Kidney glomerular epithelial cell (primary cell): ENCODE measurements around the gene CCDC124.

Source experiments
- DNase-seq: peaks from one replicate; lab custom pipeline; 2025; lab: John Stamatoyannopoulos, UW

The CCDC124 gene

DNA sequence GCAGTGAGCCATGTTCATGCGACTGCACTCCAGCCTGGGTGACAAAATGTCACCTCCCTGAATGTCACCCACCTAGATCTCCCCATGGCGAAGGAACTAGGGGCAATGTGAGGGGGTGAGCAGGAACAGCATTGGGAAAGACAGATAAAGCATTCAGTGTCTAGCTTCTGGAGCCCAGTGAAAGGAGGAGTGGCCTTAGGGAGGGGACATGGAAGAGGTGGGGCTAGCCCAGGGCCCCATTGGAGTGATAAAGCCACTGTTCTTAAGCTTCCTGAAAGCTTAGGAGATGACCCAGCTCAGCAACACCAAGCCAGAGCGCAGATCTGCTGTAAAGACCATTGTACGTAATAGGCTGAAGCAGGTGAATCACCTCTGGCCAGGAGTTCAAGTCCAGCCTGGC is 21.1 kb downstream of the CCDC124 start:
- no peak for DNase-seq

DNA sequence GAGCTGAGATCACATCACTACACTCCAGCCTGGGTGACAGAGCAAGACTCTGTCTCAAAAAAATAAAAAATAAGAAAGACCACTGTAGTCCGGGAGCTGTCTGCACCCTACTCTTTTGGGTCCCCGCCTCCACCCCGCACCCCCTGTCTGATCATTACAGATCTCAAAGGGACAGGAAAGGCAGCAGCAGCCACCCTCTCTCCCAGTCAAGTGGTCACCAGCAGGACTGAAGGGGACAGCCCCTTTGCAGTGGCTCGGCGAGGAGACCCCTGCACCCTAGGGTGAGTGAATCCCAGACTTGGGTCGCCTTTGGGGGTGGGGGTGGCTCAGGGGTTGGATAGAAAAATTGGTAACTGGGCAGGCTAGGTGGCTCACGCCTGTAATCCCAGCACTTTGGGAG is 21.6 kb downstream of the CCDC124 start:
- no peak for DNase-seq

DNA sequence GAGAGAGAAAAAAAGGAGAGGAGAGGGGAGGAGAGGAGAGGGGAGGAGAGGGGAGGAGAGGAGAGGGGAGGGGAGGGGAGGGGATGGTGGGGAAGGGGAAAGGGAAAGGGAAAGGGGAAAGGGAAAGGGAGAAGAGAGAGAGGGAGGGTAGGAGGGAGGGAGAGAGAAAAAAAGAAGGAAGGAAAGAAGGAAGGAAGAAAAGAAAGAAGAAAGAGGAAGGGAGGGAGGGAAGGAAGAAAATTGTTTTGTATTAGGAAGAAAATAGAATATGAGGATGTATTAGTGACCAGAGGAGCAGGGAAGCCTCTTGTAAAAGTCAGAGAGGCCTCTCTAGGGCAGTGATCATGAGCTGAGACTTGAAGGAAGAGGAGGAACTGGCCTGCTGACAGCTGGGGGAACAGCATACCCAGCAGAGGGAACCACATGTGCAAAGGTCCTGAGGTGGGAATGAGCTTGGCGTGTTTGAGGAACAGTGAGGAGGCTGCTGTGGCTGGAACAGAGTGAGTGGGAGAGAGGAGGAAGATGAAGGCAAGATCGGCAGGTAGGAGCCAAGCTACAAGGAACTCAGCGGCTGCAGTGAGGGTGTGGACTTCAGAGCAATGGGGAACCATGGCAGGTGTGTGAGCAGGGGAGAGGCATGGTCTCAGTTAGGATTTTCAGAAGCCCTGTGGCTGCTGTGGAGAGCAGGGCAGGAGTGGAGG is 24.5 kb downstream of the CCDC124 start:
- DNase-seq: no peak

DNA sequence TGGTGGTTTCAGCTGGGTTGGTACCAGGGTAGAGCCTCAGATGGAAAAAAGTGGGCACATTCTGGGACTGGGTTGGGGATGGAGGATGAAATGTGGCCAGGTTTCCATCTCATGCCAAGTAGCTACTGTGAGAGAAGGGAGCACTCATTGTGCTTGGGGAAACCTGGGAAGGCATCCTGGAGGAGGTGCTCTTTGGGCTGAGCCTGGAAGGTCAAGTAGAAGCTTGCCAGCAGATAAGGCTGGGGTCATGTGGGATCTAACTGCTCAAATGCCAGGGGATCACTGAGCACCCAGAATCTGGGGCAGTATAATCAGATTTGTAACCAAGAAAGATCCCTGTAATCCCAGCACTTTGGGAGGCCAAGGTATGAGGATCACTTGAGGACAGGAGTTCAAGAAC is 25.1 kb downstream of the CCDC124 start:
- DNase-seq: no peak

DNA sequence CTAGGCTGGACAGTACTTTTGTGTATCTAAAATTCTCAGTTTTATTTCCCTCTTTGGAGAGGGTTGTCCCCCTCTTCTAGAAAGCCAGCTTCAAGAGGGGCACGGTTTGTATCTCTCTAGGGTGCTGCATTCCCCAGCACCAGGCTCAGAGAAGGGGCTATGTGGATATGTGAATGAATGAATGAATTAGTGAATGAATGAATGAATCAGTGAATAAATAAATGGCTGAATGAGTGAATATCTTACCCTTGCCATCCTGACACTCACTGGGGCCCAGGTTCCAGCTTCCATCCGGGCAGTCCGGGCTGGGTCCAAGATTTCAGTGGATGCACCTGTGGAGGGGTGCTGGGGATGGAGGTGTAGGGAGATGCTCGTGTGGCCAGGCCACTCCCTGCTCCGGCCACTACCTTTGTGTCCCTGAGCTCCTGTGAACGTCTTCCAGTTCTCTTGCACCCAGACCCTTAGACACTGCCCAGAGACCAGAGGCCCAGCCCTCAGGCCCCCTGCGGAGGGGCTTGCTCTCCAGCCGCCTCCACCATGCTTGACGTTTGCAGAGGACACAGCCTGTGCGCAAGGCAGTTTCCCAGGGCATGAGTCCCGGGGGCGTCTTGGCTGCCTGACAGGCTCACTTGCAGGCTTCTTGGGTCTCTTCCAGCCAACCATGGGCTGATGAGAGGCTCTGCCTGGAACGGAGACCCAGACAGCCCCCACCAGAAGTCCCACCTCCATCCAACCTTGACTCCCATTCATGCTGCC is 31.3 kb downstream of the CCDC124 start:
- DNase-seq: no peak

DNA sequence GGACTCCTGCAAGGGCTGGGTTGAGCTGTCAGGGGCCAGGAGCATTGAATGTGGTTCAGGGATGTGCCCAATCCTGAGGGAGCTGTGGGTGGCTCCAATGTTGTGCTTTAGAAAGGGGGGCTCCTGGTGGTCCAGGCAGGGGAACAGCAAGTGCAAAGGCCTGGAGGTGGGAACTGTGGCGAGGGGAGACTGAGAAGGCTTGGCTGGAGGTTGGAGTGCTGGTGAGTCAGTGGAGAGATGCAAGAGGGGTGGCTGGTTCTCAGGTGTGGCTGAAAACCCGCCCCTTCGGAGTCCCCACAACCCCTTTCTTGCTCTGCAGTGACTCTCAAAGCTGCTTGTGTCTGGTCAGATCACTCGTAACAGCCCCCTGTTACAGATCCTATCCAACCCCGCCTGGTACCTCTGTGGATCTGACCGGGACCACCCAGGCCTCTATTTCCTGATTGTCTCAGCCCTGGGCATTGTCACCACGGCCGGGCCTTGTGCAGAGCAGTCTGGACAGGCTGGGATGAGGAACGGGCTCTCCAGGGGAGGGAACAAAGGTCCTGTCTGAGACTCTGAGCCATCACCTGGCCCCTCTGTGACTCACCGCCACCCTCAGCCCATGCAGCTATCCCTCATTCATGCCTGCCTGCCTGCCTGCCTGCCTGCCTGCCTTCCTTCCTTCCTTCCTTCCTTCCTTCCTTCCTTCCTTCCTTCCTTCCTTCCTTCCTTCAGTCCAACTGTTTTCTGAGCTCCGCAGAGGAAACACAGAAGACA is 32.7 kb downstream of the CCDC124 start:
- no peak for DNase-seq

DNA sequence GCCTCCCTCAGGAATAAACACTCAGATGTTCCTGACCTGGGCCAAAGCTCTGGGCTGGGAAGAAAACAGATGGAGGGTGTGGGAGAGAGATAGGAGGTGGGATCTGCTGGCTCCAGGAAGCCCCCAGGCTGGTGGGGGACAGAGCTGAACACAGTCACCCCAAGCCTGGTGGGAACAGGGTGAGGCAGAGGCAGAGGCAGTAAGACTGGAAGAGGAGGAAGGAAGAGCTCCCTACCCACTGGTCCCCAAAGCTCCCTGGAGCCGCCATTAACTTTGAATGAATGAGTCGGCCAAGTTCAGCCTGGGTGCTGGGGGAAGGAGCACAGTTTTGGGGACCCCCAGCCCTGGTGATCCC is 33.3 kb downstream of the CCDC124 start:
- DNase-seq: no peak

DNA sequence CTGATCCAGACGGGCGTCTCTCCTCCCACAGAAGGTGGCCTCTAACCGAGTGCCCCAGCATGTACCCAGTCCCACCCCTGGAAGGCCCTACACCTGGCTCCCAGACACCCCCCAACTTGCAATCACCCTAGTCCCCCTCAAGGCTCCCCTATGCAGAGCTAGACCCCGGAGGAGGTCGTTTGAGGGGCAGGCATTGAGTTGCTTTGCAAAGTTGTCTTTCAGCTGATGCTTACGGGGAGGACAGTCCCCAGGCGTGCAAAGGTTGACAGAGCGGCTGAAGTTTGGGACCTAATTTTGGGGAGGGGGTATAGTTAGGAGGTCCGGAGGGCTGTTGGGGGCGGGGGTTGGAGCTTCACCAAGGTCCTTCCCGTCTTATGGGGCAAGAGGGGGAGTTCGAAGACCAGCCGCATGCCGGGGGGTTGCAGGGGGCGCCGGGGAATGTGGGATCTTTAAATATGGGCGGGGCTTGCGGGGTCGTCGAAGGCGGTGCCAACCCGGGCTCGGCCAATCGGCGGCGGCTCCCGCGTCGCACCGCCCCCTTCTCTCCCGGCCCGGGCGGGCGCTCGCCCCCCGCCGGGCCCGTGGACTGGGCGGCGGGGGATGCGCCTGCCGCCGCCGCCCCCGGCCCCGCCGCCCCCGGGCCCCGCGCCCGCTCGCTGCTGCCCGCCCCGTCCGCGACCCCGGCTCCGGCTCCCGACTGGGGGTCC is 33.9 kb downstream of the CCDC124 start, which contains the start of gene KCNN1:
Gene KCNN1 (plus strand): TSS at position 558 of the 707 bp plus-strand sequence. CDS start 6,782 bp downstream, outside the sequence.
- DNase-seq: no peak

DNA sequence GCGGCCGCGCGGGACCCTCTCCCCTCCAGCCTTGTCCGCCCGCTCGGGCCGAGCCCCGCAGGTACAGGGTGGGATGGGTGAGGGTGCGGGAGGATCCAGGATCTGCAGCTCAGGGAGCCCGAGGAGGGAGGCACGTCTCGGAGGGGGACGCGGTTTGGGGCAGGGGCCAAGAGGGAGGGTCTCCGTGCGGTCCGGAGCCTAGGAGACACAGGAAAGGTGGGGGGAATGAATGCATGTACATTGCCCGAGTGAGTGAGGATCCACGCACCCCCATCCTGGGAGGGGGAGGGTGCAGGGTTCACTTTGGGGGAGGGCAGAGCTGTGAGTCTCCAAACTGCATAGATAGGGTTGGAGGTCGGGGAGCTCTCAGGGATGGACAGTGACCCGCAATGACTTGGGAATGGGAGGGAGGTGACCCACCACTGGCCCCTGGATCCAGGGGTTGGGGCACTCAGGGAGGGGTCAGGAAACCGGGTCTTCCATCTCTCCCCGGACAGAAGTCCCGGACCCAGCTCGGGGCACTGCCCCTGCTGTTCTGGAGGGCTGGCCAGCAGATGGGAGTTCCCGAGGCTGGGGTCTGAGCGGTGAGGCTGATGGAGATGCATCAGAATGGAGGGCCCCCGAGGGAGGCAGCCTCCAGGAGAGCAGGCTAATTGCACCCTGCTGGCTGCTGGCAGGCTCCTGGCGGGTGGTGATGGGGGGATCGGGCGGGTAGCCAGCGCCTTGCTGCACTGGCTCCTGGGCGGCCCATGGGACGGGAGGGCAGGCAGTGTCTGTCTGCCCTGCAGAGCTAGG is 34.6 kb downstream of the CCDC124 start:
- DNase-seq: no peak

DNA sequence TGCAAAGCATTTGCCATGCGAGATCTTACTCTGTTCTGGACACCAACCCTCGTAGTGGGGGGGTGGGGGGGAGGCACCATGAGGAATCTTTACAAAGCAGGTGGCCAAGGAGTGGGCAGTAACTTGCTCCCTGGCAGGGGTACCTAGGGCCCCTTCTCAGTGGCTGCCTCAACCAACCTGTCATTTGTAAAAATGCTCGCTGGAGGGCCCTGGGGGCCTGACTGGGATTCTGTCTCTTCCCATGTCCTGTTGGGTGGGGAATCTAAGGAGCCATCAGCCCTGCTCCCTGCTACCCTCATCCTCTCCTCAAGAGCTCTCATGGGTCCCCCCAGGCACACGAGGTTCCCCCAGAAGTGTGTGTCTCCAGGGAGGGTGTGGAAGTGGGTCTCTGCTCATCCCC is 35.5 kb downstream of the CCDC124 start:
- DNase-seq: no peak

DNA sequence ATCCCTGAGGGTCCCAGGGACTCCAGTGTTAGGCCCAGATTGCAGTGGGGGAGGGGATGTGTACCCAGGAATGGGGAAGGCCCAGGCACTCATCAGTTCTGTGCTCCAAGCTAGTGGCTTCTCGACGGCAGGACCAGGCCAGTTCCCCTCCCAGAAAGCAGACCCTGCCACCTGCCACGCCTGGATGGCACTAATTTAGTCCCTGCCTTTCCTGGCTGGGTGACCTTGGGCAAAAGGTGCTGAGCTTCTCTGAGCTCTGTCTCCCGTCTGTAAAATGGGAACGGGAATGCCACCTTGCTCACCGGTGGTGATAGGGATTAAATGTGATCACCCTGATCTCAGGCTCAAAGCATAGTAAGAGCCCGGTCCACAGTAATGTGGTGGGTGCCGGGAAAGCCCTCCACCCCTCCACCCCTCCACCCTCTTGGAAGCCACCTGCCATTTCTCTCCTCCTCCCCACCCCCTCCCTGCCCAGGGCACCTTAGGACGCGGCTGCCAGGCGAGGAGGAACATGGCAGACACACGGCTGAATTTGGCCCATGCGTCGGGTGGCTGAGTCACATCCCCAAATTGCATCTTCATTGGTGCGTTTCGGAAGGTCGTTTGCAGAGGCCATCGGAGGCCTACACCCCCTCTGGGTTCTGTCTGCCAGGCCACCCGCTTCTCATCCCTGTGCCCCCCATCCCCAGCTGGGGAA is 36.4 kb downstream of the CCDC124 start:
- no peak for DNase-seq

DNA sequence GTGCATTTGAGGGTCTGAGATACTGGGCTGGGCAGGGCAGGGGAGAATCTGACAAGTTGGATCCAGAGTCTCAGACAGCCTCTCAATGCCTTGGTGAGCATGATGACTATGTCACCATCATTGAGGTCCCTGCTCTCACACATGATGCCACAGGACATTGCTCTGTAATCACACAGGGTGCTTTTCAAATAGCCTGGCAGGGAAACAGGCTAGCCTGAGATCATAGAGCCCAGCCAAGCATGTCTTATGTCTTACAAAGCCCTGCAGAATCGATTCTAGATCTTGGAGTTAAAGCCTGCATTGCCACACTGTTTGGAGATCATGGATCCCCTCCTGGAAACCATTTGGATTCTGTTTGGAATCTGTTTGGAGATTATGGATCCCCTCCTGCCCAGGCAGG is 39.4 kb downstream of the CCDC124 start:
- DNase-seq: no peak

DNA sequence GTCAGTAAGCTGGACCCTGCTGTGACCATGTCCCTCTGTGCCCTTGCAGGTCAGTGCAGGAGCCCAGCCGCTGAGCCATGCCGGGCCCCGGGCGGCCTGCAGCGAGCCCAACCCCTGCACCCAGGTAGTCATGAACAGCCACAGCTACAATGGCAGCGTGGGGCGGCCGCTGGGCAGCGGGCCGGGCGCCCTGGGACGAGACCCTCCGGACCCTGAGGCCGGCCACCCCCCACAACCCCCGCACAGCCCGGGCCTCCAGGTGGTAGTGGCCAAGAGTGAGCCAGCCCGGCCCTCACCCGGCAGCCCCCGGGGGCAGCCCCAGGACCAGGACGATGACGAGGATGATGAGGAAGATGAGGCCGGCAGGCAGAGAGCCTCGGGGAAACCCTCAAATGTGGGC is 40.9 kb downstream of the CCDC124 start:
- DNase-seq: no peak

DNA sequence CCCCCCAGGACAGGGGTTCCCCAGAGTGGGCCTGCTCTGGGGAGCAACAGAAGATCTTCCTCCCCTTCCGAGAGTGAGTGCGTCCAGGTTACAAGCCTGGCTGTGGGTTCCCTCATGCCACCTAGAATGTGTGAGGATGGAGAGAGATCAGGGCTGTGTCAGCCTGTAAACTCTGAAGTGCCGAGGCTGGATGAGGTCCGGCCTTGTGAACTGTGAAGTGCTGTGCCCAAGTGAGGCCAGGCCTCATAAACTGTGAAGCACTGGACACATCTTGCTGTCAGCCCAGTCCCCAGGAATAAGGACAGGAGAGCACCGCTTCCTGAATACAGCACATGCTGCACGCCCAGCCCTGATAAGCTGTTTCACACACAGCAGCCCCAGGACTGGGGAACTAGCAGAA is 41.7 kb downstream of the CCDC124 start:
- no peak for DNase-seq

DNA sequence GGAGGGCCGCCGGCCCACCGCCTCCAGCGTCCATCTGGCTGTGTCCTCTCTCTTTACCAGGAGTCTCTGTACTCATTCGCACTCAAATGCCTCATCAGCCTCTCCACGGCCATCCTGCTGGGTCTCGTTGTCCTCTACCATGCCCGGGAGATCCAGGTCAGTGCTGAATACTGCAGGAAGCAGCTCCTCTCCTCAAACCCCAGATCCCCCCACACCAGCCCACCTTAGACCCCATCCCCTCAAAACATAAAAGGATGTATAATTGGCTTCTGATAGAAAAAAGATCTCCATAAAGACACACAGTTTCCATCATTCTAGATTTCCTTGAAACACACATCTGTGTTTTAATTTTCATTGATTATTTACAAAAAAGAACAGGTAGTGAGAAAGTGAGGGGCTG is 42.2 kb downstream of the CCDC124 start:
- no peak for DNase-seq

DNA sequence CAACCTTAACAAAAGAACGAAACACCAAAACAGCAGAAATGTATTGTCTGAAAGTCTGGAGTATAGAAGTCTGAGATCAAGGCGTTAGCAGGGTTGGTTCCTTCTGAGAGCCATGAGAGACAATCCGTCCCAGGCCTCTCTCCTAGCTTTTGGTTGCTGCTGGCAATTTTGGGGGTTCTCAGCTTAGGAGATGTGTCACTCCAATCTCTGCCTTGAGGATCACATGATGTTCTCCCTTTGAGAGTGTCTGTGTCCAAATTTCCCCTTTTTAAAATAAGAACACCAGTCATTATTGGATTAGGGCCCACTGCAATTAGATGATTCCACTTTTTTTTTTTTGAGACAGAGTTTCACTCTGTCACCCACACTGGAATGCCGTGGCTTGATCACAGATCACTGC is 44.2 kb downstream of the CCDC124 start:
- DNase-seq: no peak

DNA sequence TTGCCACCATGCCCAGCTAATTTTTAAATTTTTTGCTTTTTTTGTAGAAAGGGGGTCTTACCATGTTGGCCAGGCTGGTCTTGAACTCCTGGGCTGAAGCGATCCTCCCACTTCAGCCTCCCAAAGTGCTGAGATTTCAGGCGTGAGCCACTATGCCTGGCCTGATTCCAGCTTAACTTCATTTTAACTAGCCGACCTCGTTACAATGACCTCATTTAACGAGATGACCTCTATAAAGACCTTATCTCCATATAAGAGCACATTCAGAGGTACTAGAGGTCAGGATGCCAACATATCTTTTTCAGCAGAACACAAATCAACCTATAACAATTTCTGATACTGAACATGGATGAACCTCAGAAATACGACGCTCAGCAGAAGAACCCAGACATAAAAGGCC is 44.7 kb downstream of the CCDC124 start:
- DNase-seq: no peak

DNA sequence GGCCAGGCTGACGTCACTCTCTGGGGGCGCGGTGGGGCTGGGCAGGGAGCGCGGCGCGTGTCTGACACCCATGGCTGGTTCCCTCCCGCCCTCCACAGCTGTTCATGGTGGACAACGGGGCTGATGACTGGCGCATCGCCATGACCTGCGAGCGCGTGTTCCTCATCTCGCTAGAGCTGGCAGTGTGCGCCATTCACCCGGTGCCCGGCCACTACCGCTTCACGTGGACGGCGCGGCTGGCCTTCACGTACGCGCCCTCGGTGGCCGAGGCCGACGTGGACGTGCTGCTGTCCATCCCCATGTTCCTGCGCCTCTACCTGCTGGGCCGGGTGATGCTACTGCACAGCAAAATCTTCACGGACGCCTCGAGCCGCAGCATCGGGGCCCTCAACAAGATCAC is 48.8 kb downstream of the CCDC124 start:
- no peak for DNase-seq

DNA sequence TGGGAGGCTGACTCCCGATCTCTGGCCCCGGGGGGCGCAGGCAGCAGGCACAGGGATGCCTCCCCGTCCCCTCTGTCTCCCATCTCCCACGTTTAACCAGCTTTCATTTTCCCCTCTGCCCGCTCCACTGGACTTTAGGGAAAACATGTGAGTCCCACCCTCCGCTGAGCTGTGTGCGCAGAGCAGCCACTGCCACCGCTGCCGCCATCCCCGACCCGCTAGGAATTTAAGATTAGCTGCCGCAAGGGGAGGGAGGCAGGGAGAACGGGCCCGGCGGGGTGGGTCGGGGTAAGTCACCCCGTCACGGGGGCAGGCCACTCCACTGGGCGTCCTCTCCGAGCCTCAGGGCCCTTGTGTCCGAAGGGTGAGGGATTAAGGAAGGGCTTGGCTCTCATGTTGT is 49.6 kb downstream of the CCDC124 start:
- no peak for DNase-seq

DNA sequence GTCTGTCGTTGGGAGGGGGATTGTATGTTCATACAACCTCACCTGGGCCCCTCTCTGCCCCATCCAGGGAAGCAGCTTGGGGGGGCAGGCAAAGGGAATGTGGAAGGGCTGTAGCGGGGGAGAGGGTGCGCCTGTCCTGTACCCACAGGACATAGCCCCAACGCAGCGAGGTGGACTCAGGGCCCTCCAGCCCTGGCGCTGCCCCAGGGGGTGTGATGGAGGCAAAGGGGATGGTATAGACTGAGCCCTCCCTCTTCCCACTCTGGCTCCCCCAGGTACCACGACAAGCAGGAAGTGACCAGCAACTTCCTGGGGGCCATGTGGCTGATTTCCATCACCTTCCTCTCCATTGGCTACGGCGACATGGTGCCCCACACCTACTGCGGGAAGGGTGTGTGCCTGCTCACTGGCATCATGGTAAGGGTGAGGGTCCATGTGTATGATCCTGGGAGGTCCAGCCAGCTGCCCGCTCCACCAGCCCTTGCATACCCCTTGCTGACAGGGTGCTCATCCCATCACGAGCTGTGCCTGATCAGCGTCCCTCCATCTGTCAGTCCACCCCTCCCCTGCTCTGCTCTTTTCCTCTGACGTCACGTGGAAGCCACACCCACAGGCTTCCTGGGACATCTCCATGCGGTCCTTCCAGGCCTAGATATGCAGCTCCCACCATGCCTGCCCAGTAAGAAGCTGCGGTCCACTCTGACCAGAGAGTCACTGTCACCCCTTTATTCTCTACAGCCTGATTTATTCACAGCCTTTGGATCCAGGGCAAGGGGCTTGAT is 52.4 kb downstream of the CCDC124 start:
- DNase-seq: no peak
